CD4-positive, alpha-beta T cell treated with Interleukin-17A for 4 hours (primary cell): Measurements from ENCODE around the gene CAB39L.

Source experiments
- DNase-seq: peaks from one replicate; pipeline ENCODE4 v3.0.0-alpha.2; 2020; ENCODE audit warnings: mixed read lengths

The CAB39L gene

GRCh38 chr13:49271264-49271663, 172.6 kb downstream of the CAB39L start:
- DNase-seq = no peak

GRCh38 chr13:49265822-49266221, 178.0 kb downstream of the CAB39L start:
- DNase-seq = no peak

- DNase-seq = no peak
These were observed 181.2 kb downstream of the CAB39L start for GRCh38 chr13:49262634-49263033.

GRCh38 chr13:49259586-49259985, 184.3 kb downstream of the CAB39L start:
- DNase-seq = no peak
